GM12891 (cell line): ENCODE measurements around the gene APOB.

Experiments
- DNase-seq: peaks from one replicate; pipeline ENCODE4 v3.0.0; 2011; ENCODE audit warnings: low spot score; ENCODE audit not compliant: insufficient read length
- FAIRE-seq: peaks from 2 replicates; lab custom pipeline; 2011; peaks lifted over from hg19 to GRCh38; lab: Jason Lieb, UNC
- PAX5 ChIP-seq: IDR thresholded peaks from 2 replicates; pipeline ENCODE4 v1.6.1; 2011; ENCODE audit warnings: low read length, moderate library complexity, mild to moderate bottlenecking; ENCODE audit not compliant: insufficient read depth, severe bottlenecking
- POLR2A ChIP-seq: IDR thresholded peaks from 2 replicates; pipeline ENCODE4 v1.6.1; 2011; ENCODE audit warnings: low read depth, low read length, control low read depth
- POLR2AphosphoS5 ChIP-seq: IDR thresholded peaks from 2 replicates; pipeline ENCODE4 v1.6.1; 2011; ENCODE audit warnings: low read depth, low read length, control low read depth
- POU2F2 ChIP-seq: IDR thresholded peaks from 2 replicates; pipeline ENCODE4 v1.6.1; 2011; ENCODE audit warnings: low read depth, mild to moderate bottlenecking, control low read depth, low read length, moderate library complexity
- SPI1 ChIP-seq: IDR thresholded peaks from 2 replicates; pipeline ENCODE4 v1.6.1; 2011; ENCODE audit warnings: low read depth, low read length, control low read depth
- TAF1 ChIP-seq: IDR thresholded peaks from 2 replicates; pipeline ENCODE4 v1.6.1; 2011; ENCODE audit warnings: low read depth, low read length, control low read depth

Gene APOB

DNA sequence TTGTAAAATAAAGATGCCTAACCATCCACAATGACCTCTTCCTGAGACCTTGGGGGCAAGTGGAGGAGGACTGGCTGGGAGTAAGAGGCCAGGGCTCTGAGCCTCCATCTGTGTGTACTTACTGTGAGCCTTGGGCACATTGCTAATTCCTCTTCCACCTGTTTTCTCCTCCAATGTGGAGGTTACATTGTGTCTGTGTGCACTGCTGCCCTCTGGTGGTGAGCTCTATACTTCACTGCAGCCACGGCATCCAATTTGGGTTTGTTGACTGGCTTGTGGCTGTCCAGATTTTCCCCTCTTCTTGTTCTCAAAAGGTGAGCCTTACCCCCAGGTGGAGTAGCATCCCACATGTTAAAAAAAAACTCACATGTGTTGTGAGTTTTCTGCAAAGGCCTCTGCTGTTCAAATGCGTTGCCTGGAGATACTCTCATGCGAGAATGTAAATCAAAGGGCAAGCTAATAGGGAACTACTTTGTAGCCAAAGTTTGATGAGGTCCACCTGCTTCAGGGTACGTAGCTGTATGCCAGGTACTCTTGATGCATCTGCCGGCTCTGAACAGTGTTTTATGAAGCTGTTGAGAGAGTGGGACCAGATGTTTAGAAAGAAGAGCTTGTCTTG lies 80.8 kb downstream of the APOB start:
- peak; percentile 39 for DNase-seq
- peak; percentile 95 for FAIRE-seq
- TF ChIP-seq SPI1: no peak
- TF ChIP-seq PAX5: no peak
- TF ChIP-seq POU2F2: no peak
- no peak for TF ChIP-seq TAF1

GRCh38 chr2:20961858-20962257 lies 82.0 kb downstream of the APOB start:
- DNase-seq (no peak), FAIRE-seq (no peak)
- TF ChIP-seq PAX5 (no peak), SPI1 (no peak), POLR2AphosphoS5 (no peak), TAF1 (no peak), POLR2A (no peak), POU2F2 (no peak)

DNA sequence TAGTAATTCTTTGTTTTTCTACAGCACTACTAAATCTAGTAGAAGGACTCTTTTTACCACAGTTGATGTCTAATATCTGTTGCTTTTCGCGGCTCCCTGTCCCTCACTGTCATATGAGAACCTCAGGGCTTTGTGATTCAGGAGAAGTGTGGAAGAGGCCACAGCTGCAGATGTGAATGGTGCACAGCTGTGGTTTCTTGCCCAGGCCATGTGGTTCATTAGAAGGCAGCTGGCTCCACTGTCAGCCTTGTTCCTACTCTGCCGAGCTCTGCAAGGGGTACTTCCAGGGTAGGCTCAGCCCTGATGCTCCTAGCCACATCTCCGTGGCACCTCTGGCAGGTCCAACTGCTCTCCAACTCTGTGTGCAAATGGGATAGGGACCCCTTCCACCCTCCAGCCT lies 83.9 kb downstream of the APOB start:
- no peak for FAIRE-seq
- TF ChIP-seq POU2F2 (no peak), PAX5 (no peak), TAF1 (no peak), POLR2AphosphoS5 (no peak), SPI1 (no peak), POLR2A (no peak)
- DNase-seq: no peak

DNA sequence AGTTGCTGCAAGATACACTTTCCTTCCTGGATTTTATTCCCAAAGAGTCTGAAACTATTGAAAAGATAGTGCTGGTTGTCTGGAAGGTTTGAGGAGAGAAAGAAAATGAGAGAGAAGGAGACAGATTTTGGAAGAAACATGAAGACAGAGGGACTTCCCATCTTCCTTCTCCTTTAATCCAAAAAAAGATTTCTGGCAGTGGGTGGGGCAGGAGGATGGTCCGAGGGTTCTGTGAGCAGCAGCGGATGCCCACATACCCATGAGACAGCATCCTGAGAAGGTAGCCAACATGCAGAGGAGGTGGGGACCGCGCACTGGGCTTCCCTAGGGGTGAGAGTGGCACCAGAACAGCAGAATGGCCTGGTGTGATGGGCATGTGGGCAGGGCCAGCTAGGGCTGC lies 84.6 kb downstream of the APOB start:
- no peak for FAIRE-seq
- no peak for DNase-seq
- TF ChIP-seq POLR2A (no peak), PAX5 (no peak), POU2F2 (no peak), POLR2AphosphoS5 (no peak), SPI1 (no peak), TAF1 (no peak)

GRCh38 chr2:20957788-20958525 lies 85.9 kb downstream of the APOB start:
- TF ChIP-seq POLR2AphosphoS5 (no peak), PAX5 (no peak), SPI1 (no peak), POLR2A (no peak), POU2F2 (no peak)
- DNase-seq: no peak
- no peak for FAIRE-seq

- FAIRE-seq (no peak), DNase-seq (no peak)
- TF ChIP-seq POLR2A (no peak), PAX5 (no peak), POLR2AphosphoS5 (no peak), POU2F2 (no peak), SPI1 (no peak), TAF1 (no peak)
Observed at GRCh38 chr2:20955277-20956026, 88.4 kb downstream of the APOB start.

GRCh38 chr2:20953146-20953824 lies 90.6 kb downstream of the APOB start:
- no peak for TF ChIP-seq SPI1
- no peak for TF ChIP-seq POLR2A
- no peak for TF ChIP-seq POU2F2
- no peak for TF ChIP-seq PAX5
- no peak for TF ChIP-seq POLR2AphosphoS5
- no peak for TF ChIP-seq TAF1
- no peak for FAIRE-seq
- no peak for DNase-seq
